Measurements from ENCODE around the gene PPIL1. TPM values are rescaled to one million over a fixed set of nuclear protein-coding genes. Genes with fewer than 3 reads are reported as not detected.

The PPIL1 gene
- total and polyA plus RNA-seq, 4 donors = 15.8 to 23.9 (median 20.3) TPM

GRCh38 chr6:36920049-36920448 lies 45.4 kb upstream of the PPIL1 start:
- no peak overlapping the region for H3K4me3 ChIP-seq (ENCODE audit: low read depth in 1 of 3, low read length in 3 of 3)
- TF ChIP-seq NR2F2 (IDR thresholded peaks at IDR 0.05) = no peak
- TF ChIP-seq JUND (IDR thresholded peaks at IDR 0.05) = peak in 1 of 2 donors; percentile 41
- no peak overlapping the region for H3K27ac ChIP-seq (ENCODE audit: low read depth in 1 of 2, low read length in 2 of 2)
- H3K9me3 ChIP-seq (ENCODE audit: control insufficient read depth in 4 of 4, low read length in 3 of 4) = no peaks in the 10 kb centered on the region
- no peaks in the 10 kb centered on the region for H3K4me1 ChIP-seq (ENCODE audit: control insufficient read depth in 4 of 4, insufficient read depth in 4 of 4, low read length in 3 of 4)
- H3K27me3 ChIP-seq (ENCODE audit: control insufficient read depth in 4 of 4, insufficient read depth in 4 of 4, low read length in 3 of 4) = no peaks in the 10 kb centered on the region
- peaks cover 5 to 65% (median 40%) of the 10 kb centered on the region in 4 donors for H3K36me3 ChIP-seq (ENCODE audit: control insufficient read depth in 4 of 4, insufficient read depth in 3 of 4, low read depth in 1 of 4, low read length in 3 of 4)
- no peak overlapping the region for H3K9ac ChIP-seq (ENCODE audit: low read depth in 1 of 2, low read length in 2 of 2)
- WGBS = 93% methylated on average over 4 of the region's 4 CpGs
- no peak for DNase-seq (ENCODE audit: low spot score)

DNA sequence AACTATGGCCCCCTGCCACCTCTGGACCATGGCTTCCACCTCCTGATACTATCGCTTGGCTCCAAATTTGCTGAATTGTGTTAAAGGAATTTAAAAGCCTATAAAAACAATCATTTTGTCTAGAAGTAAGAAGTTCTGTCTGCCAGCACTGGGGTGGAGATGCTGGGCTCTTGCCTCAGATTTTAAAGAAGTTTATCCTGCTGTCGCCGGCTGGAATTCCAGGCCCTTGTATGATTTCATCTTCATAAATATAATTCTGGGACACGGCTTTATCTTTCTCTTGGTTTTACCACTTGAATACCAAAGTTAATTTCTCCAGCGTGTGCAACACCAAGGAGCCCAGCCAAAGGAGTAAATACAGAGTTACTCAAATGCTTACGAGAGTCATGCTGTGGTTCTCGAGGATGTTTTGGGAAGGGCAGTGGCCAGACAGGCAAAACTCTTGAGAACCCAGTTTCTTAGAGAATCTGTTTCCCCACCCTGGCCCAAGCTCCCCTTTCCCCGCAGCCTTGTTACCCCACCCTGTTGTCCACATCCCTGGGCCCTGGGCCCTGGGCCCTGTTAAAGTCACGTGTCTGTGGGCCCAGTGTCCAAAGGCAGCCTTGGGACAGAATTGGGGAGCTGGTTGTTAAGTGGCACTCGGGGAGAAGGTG lies 43.1 kb upstream of the PPIL1 start:
- peaks cover 5 to 49% (median 29%) of the 10 kb centered on the region in 4 donors for H3K36me3 ChIP-seq (ENCODE audit: control insufficient read depth in 4 of 4, insufficient read depth in 3 of 4, low read depth in 1 of 4, low read length in 3 of 4)
- H3K9ac ChIP-seq (ENCODE audit: low read depth in 1 of 2, low read length in 2 of 2) = no peak overlapping the region
- TF ChIP-seq FOXA1 (IDR thresholded peaks at IDR 0.05) = no peak
- no peak for TF ChIP-seq JUND (IDR thresholded peaks at IDR 0.05)
- TF ChIP-seq RXRA (IDR thresholded peaks at IDR 0.05) = no peak
- no peak for TF ChIP-seq CTCF (IDR thresholded peaks at IDR 0.05; ENCODE audit: low read depth, low read length, missing input control)
- no peak overlapping the region for H3K27ac ChIP-seq (ENCODE audit: low read depth in 1 of 2, low read length in 2 of 2)
- WGBS = 97% methylated on average over 10 of the region's 10 CpGs
- no peaks in the 10 kb centered on the region for H3K9me3 ChIP-seq (ENCODE audit: control insufficient read depth in 4 of 4, low read length in 3 of 4)
- no peak for DNase-seq (ENCODE audit: low spot score)
- H3K4me3 ChIP-seq (ENCODE audit: low read depth in 1 of 3, low read length in 3 of 3) = no peak overlapping the region
- H3K4me1 ChIP-seq (ENCODE audit: control insufficient read depth in 4 of 4, insufficient read depth in 4 of 4, low read length in 3 of 4) = peaks cover 0 to 8% (median 6%) of the 10 kb centered on the region in 4 donors
- H3K27me3 ChIP-seq (ENCODE audit: control insufficient read depth in 4 of 4, insufficient read depth in 4 of 4, low read length in 3 of 4) = no peaks in the 10 kb centered on the region

DNA sequence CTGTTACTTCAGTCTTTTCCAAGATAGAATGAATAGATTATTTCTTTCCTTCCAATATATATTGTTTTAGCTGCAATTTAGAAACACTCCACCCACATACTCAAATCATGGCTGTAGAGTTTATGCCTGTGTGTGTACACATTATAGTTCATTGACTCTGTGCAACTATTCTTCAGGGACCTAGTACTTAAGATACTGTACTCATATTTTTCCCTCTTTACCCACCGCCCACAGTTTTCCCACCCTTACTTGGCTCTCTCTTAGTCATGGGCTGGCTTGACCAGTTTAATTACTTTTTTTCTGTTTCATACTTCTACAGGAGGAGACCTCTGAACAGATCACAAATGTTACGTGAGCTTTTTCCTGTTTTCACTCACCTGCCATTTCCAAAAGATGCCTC lies 41.5 kb upstream of the PPIL1 start:
- Histone ChIP-seq H3K36me3 (ENCODE audit: control insufficient read depth in 4 of 4, insufficient read depth in 3 of 4, low read depth in 1 of 4, low read length in 3 of 4) (peaks cover 6 to 52% (median 27%) of the 10 kb centered on the region in 4 donors), H3K27me3 (ENCODE audit: control insufficient read depth in 4 of 4, insufficient read depth in 4 of 4, low read length in 3 of 4) (no peaks in the 10 kb centered on the region)

More for the DNA sequence above, 41.5 kb upstream of the PPIL1 start:
- H3K9ac ChIP-seq (ENCODE audit: low read depth in 1 of 2, low read length in 2 of 2) = no peak overlapping the region
- no peak overlapping the region for H3K27ac ChIP-seq (ENCODE audit: low read depth in 1 of 2, low read length in 2 of 2)
- 93% methylated on average over 2 of the region's 2 CpGs for WGBS
- H3K4me1 ChIP-seq (ENCODE audit: control insufficient read depth in 4 of 4, insufficient read depth in 4 of 4, low read length in 3 of 4) = peaks cover 0 to 10% (median 6%) of the 10 kb centered on the region in 4 donors
- no peaks in the 10 kb centered on the region for H3K9me3 ChIP-seq (ENCODE audit: control insufficient read depth in 4 of 4, low read length in 3 of 4)
- TF ChIP-seq EGR1 (IDR thresholded peaks at IDR 0.05; ENCODE audit: low read depth in 2 of 2) (no peak), FOXA2 (IDR thresholded peaks at IDR 0.05) (no peak), NR2F2 (IDR thresholded peaks at IDR 0.05) (no peak), MAX (IDR thresholded peaks at IDR 0.05) (no peak), CTCF (IDR thresholded peaks at IDR 0.05; ENCODE audit: low read depth, low read length, missing input control) (no peak), YY1 (IDR thresholded peaks at IDR 0.05) (no peak), HNF4A (conservative IDR thresholded peaks at IDR 0.05) (no peak), GABPA (IDR thresholded peaks at IDR 0.05 in 1 of 2, conservative IDR thresholded peaks at IDR 0.05 in 1 of 2) (no peak), FOXA1 (IDR thresholded peaks at IDR 0.05) (no peak), HNF4G (IDR thresholded peaks at IDR 0.05) (no peak), TAF1 (conservative IDR thresholded peaks at IDR 0.05) (no peak)
- TF ChIP-seq, protein P1, sequence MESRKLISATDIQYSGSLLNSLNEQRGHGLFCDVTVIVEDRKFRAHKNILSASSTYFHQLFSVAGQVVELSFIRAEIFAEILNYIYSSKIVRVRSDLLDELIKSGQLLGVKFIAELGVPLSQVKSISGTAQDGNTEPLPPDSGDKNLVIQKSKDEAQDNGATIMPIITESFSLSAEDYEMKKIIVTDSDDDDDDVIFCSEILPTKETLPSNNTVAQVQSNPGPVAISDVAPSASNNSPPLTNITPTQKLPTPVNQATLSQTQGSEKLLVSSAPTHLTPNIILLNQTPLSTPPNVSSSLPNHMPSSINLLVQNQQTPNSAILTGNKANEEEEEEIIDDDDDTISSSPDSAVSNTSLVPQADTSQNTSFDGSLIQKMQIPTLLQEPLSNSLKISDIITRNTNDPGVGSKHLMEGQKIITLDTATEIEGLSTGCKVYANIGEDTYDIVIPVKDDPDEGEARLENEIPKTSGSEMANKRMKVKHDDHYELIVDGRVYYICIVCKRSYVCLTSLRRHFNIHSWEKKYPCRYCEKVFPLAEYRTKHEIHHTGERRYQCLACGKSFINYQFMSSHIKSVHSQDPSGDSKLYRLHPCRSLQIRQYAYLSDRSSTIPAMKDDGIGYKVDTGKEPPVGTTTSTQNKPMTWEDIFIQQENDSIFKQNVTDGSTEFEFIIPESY (IDR thresholded peaks at IDR 0.05) = no peak
- TF ChIP-seq, protein P2, sequence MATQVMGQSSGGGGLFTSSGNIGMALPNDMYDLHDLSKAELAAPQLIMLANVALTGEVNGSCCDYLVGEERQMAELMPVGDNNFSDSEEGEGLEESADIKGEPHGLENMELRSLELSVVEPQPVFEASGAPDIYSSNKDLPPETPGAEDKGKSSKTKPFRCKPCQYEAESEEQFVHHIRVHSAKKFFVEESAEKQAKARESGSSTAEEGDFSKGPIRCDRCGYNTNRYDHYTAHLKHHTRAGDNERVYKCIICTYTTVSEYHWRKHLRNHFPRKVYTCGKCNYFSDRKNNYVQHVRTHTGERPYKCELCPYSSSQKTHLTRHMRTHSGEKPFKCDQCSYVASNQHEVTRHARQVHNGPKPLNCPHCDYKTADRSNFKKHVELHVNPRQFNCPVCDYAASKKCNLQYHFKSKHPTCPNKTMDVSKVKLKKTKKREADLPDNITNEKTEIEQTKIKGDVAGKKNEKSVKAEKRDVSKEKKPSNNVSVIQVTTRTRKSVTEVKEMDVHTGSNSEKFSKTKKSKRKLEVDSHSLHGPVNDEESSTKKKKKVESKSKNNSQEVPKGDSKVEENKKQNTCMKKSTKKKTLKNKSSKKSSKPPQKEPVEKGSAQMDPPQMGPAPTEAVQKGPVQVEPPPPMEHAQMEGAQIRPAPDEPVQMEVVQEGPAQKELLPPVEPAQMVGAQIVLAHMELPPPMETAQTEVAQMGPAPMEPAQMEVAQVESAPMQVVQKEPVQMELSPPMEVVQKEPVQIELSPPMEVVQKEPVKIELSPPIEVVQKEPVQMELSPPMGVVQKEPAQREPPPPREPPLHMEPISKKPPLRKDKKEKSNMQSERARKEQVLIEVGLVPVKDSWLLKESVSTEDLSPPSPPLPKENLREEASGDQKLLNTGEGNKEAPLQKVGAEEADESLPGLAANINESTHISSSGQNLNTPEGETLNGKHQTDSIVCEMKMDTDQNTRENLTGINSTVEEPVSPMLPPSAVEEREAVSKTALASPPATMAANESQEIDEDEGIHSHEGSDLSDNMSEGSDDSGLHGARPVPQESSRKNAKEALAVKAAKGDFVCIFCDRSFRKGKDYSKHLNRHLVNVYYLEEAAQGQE (IDR thresholded peaks at IDR 0.05) = no peak
- TF ChIP-seq, protein P3, sequence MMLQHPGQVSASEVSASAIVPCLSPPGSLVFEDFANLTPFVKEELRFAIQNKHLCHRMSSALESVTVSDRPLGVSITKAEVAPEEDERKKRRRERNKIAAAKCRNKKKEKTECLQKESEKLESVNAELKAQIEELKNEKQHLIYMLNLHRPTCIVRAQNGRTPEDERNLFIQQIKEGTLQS (IDR thresholded peaks at IDR 0.05) = no peak
- no peak overlapping the region for H3K4me3 ChIP-seq (ENCODE audit: low read depth in 1 of 3, low read length in 3 of 3)
- DNase-seq (ENCODE audit: low spot score) = no peak

Data from liver (tissue), 9 donors.